Mesothelial cell of epicardium (in vitro differentiated cells): ENCODE data around the gene TMEM39B. TPM values are rescaled to one million over a fixed set of nuclear protein-coding genes. Genes with fewer than 3 reads are reported as not detected.

Experiments
- DNase-seq, 2 experiments: peaks; one replicate each; pipeline ENCODE4 v3.0.0; 2021; ENCODE audit warnings: low spot score in 2 of 2; ENCODE audit not compliant: unreplicated experiment in 2 of 2
- H3K27ac Mint-ChIP-seq: 2 replicates; pipeline ENCODE4 v1.8.0; 2021; ENCODE audit warnings: mixed read lengths
- H3K27me3 Mint-ChIP-seq: 2 replicates; pipeline ENCODE4 v1.8.0; 2021; ENCODE audit warnings: low read depth, mixed read lengths
- H3K36me3 Mint-ChIP-seq: 2 replicates; pipeline ENCODE4 v1.8.0; 2021; ENCODE audit warnings: mixed read lengths
- H3K4me1 Mint-ChIP-seq: 2 replicates; pipeline ENCODE4 v1.8.0; 2021; ENCODE audit warnings: mixed read lengths
- H3K4me3 Mint-ChIP-seq: 2 replicates; pipeline ENCODE4 v1.8.0; 2021; ENCODE audit warnings: mild to moderate bottlenecking, moderate library complexity, mixed read lengths
- H3K9me3 Mint-ChIP-seq: 2 replicates; pipeline ENCODE4 v1.8.0; 2021; ENCODE audit warnings: mixed read lengths
- CTCF ChIP-seq: fragments of 200-600 bp; sonication (generic); IDR thresholded peaks from one replicate; pipeline ENCODE4 v1.5.0; 2021; ENCODE audit warnings: antibody characterized with exemption; ENCODE audit not compliant: unreplicated experiment
- total RNA-seq: library from RNA; stranded (reverse); gene quantifications from 3 replicates; pipeline ENCODE4 v1.2.1, GENCODE V29; 2021

The TMEM39B gene
- total RNA-seq = 23.5 to 27.3 TPM (median 26.2 TPM) in 3 replicates

DNA sequence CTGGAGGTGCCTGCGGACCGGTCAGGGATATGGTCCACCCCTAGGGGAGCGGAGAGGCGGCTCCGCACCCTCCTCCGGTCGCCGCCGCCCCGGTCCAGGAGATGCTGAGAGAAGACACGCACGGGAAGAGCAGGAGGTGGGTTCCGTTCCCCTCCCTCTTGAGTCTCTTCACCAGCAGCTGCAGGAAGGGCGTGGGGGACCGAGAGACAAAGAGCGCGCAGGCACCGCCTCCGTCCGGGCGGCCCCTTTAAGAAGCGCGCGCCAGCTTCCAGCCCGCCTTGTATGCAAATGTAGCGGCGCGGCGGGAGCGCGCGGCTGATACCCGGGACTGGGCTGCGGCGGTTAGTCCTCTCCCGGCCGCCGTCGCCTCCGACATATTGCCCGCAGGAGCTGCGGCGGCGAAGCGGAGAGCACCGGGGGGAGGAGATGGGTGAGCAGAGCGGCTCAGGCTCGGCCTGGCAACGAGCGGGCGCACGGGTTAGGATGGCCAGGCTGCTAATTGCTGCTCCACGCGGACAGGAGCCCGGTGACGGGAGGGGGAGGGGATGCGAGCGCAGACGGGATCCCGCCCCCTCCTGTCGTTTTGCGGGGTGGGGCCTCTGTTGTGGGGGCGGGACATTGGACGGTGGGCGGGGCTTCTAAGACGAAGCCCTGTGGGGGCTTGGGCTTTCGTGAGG lies at the start of gene TMEM39B:
TSS of gene TMEM39B (plus strand) at position 318 of the 677 bp plus-strand sequence. CDS start at position 427, 109 bp downstream.
- H3K27ac Mint-ChIP-seq = peak within 1 kb of the TSS; percentile 89
- TF ChIP-seq CTCF = no peak
- H3K27me3 Mint-ChIP-seq = no peaks in the 10 kb centered on the region
- H3K4me3 Mint-ChIP-seq = peak within 1 kb of the TSS; percentile 87
- DNase-seq = peak; percentile 89 to 93
- peaks cover 9% of the 10 kb centered on the region for H3K36me3 Mint-ChIP-seq
- H3K9me3 Mint-ChIP-seq = no peaks in the 10 kb centered on the region
- peaks cover 22% of the 10 kb centered on the region for H3K4me1 Mint-ChIP-seq

DNA sequence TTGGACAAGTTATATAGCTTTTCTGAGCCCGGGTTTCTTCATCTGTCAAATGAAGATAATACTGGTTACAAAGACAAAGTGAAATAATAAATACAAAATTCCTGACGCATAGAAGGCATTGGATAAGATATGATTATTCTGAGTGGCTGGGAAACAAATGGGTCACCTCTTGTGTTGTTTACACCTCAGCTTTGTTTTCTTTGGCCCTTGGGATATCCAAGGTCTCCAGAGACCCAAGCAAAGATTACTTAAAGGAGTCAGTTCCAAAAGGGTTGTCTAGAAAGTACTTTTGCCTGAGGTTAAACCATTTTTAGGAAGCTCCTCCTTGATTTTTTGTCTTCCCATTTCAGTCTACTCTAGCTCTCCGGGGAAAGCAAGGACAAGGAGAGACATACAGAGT lies 49.4 kb upstream of the TMEM39B start:
- peaks cover 19% of the 10 kb centered on the region for H3K4me1 Mint-ChIP-seq
- TF ChIP-seq CTCF = no peak
- no peaks in the 10 kb centered on the region for H3K27me3 Mint-ChIP-seq
- H3K27ac Mint-ChIP-seq = peak overlapping the region; percentile 37
- no peak overlapping the region for H3K4me3 Mint-ChIP-seq
- no peak for DNase-seq
- H3K36me3 Mint-ChIP-seq = peaks cover 15% of the 10 kb centered on the region
- H3K9me3 Mint-ChIP-seq = no peaks in the 10 kb centered on the region

GRCh38 chr1:32025515-32025914 lies 47.2 kb upstream of the TMEM39B start:
- peaks cover 20% of the 10 kb centered on the region for H3K36me3 Mint-ChIP-seq
- no peaks in the 10 kb centered on the region for H3K27me3 Mint-ChIP-seq
- no peak for DNase-seq
- no peak for TF ChIP-seq CTCF
- no peak overlapping the region for H3K27ac Mint-ChIP-seq
- peaks cover 18% of the 10 kb centered on the region for H3K4me1 Mint-ChIP-seq
- H3K4me3 Mint-ChIP-seq = no peak overlapping the region
- H3K9me3 Mint-ChIP-seq = no peaks in the 10 kb centered on the region

- Mint-ChIP-seq H3K27me3 (no peaks in the 10 kb centered on the region), H3K4me1 (peaks cover 21% of the 10 kb centered on the region), H3K36me3 (peaks cover 27% of the 10 kb centered on the region), H3K9me3 (no peaks in the 10 kb centered on the region), H3K4me3 (no peak overlapping the region), H3K27ac (no peak overlapping the region)
- DNase-seq = no peak
- TF ChIP-seq CTCF = no peak
Observed at GRCh38 chr1:32028746-32029145, 44.0 kb upstream of the TMEM39B start.

GRCh38 chr1:32031578-32032274 lies 41.0 kb upstream of the TMEM39B start:
- H3K4me3 Mint-ChIP-seq = no peak overlapping the region
- no peaks in the 10 kb centered on the region for H3K9me3 Mint-ChIP-seq
- H3K27me3 Mint-ChIP-seq = no peaks in the 10 kb centered on the region
- peaks cover 39% of the 10 kb centered on the region for H3K36me3 Mint-ChIP-seq
- TF ChIP-seq CTCF = no peak
- H3K27ac Mint-ChIP-seq = peak overlapping the region; percentile 57
- peaks cover 26% of the 10 kb centered on the region for H3K4me1 Mint-ChIP-seq
- no peak for DNase-seq
